Subcutaneous adipose tissue (tissue), 4 donors: ENCODE results near the gene DUSP6. TPM values are rescaled to one million over a fixed set of nuclear protein-coding genes. Genes with fewer than 3 reads are reported as not detected.

Experiments used
- total RNA-seq, 4 donors: library from RNA; depleted of rRNA; stranded (reverse); fragments of >200 nt; gene quantifications; one replicate each; pipeline ENCODE4 v1.1.0, GENCODE V29; 2016
- TF ChIP-seq, protein P1 (sequence below): fragments of 450-650 bp; IDR thresholded peaks from one replicate; pipeline ENCODE4 v1.5.1; 2016; ENCODE audit warnings: low read depth, mild to moderate bottlenecking, control low read depth, antibody characterized with exemption, moderate library complexity

The DUSP6 gene
- total RNA-seq, 4 donors from 2014 or later: 49.4 to 91.8 (median 69.2) TPM

DNA sequence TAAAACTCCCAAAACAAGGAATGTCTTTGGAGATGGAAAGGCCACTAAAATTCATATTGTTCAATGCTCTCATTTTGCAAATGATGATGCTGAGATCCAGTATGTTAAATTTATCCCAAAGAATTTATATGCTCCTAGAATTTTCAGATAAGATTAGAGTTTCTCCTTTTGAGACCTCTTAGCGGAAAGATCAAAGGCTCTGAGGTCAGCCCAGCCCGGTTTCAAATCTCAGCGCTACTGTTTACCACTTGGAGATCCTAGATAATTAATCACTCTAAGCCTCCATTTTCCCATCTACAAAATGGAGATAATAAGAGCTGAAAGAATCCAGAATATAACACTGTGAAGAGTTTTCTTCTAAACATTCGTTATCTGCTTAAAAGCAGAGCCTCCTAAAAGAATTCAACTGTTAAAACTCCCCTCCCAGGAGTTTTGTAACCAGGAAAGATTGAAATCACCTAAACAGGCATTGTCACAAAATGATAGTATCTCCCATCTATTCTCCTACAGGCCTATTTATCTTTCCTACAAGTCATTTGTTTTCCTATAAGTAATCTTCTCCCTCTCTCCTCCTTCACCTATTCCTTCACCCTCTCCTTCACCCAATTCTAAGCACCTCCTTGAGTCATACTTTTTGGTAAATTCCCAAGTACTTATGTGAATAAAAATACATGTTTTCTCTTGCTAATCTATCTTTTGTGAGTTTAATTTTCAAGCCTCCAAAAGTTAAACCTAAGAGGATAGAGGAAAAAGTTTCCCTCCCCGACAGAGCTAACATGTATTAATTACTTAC is 16.7 kb downstream of the DUSP6 start:
- TF ChIP-seq, protein P1, sequence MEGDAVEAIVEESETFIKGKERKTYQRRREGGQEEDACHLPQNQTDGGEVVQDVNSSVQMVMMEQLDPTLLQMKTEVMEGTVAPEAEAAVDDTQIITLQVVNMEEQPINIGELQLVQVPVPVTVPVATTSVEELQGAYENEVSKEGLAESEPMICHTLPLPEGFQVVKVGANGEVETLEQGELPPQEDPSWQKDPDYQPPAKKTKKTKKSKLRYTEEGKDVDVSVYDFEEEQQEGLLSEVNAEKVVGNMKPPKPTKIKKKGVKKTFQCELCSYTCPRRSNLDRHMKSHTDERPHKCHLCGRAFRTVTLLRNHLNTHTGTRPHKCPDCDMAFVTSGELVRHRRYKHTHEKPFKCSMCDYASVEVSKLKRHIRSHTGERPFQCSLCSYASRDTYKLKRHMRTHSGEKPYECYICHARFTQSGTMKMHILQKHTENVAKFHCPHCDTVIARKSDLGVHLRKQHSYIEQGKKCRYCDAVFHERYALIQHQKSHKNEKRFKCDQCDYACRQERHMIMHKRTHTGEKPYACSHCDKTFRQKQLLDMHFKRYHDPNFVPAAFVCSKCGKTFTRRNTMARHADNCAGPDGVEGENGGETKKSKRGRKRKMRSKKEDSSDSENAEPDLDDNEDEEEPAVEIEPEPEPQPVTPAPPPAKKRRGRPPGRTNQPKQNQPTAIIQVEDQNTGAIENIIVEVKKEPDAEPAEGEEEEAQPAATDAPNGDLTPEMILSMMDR: no peak

DNA sequence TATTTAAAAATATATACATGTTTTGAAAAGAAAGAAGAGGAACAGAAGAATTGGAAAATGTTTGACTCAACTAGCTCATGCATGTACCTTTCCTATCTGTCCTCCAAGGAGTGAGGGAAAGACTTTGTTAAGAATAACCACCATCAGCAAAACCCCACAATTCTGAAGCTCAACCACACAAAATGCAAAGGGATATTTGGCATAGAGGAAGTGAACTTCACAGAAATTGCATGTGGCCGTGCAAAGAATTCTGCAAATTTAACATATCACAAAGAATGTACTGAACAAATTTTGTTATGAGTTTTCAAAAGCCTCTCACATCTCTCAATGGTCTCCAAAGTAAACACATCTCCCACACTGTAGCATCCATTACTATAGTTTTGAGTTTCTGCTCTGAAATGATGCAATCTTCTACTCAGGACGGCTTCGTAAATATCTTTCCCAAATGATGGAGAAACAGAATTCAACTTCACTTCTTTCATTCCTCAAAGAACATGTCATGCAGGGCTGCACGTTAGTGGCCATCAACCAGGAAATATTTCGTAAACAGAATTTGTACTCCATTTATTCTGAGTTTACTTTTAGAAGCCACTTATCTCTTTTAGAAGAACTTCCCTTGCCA is 17.6 kb downstream of the DUSP6 start:
- TF ChIP-seq, protein P1: no peak

DNA sequence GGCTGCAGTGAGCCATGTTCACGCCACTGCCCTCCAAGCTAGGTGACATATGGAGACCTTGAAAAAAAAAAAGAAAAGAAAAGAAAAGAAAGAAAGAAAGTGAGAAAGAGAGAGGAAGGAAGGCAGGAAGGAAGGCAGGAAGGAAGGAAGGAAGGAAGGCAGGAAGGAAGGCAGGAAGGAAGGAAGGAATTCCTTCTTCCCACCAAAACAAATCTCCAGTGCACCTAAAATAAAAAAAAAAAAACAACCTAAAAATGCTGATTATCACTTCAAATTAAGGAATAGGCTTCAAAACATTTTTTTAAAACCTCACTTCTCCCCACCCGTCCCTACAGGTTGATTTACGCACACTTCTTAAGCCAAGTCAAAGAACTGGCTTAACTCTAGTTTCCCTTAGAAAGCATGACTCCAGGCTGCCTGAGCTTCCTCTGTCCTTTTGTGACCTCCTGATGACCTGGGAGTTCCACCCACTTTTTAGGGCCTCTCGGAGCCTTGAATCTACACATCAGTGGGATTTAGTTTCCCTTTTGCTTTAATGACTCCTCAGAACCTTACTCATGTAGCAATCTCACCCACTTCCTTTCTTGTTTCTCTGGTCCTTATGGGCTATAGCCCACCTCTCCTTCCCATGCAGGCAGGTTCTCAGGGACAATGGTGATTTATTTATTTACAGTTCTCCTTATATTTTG is 18.6 kb downstream of the DUSP6 start:
- TF ChIP-seq, protein P1: no peak

DNA sequence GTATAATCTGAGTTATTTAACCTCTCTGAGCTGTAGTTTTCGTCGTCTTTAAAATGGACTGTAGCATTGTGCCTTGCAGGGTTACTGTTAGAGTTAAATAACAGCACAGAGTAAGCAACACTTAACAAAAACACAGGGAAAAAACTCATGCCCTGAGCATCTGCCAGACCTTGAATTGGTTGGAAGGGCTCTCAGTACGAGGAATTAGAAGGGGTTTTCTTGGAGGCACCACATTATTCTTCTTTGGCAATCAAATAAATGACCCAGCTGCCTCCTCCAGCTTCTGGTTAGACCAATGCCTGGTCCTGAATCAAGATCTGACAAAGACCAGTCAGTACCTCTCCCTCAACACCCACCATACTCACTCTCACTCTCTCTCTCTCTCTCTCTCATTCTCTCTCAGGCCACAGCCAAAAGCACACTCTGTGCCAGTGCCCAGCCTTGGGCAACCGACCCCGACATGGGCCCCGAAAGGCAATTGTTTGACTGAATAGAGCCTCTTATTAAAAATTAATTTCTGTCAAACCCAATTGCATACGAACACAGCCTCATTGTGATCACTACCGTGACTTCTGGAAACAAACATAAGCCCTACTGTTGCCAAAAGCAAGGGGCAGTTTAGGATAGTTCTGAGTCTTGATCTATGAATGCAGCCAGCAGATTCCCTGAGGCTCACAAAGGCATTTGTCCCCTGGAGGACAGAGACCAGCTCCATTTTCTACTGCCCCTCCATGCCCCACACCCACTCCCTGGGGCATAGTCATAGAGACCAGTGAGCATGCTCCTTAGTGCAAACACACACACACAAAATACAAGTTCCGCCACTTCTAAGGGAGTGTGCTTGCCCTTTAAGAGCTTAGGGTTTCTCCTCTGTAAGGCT is 23.9 kb downstream of the DUSP6 start:
- TF ChIP-seq, protein P1: no peak

DNA sequence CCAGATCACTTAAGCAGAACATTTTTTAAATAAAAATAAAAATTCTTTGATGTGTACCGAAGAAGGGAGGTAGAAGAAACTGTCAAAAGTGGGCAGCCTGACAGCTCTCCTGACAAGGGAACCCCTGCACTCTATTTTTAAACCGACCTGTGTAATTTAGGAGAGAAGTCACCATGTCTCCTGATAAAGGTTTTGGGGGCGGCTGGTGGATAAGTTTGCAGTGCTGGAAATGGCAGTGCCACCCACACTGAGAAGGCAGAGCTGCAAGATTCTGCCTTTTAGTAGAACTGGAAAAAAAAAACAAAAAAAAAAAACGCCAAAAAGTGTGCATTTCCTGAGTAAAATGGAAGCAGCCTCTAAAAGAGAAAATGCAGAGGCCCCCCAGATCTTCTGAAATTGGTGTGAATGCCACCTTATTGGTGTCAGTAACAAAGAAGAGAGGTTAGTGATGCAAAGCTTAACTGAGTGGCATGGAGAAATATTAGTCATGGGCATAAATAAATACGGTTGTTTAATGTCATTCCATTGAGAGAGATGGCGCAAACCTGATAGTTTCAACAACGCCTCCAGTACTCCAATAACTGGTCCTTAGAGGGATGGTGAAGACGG is 24.7 kb downstream of the DUSP6 start:
- TF ChIP-seq, protein P1: no peak

DNA sequence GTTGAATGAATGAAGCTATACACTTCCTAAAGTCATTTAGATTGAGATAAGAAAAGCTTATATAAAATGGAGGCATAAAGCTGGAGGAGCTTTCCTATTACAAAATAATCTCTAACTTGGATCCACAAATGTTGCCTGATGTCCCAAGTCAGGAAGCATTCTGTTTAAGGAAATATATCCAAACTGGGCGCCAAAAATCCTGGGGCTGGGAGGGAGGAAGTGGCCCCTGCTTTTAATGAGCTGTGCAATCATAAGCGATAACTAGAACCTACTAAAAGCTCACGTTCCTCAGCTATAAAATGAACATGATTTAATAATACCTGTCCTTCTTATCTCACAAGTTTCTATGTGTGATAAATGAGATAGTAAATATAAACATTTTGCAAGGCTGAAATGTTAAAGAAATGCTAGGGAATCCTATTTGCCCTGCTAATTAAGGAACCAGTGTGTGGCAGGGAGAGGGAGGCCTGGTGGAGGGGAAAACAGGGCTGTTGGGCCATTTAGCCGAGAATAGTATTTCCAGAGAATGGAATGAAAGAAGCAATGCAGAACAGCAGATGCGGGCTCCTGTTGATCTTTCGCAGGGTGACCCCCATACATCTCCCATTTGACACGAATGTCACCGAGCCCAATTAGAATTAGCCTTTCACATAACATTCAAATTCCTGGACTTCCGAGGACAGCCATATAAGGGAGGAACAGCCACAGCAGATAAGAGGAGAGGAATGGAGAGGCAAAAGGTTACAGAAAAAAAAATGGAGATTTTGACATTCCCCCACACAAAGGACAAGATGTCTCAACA is 25.9 kb downstream of the DUSP6 start:
- TF ChIP-seq, protein P1: no peak
